Neuron (in vitro differentiated cells): Measurements from ENCODE around the gene FAM174B.

Experiments used
- H2AFZ ChIP-seq: one replicate; pipeline ENCODE4 v1.6.1; 2013; ENCODE audit warnings: low read depth, mild to moderate bottlenecking, inconsistent platforms, low read length, moderate library complexity
- H3K27me3 ChIP-seq: one replicate; pipeline ENCODE4 v1.6.1; 2013; ENCODE audit warnings: low read length; ENCODE audit not compliant: insufficient read depth
- H3K36me3 ChIP-seq: one replicate; pipeline ENCODE4 v1.6.1; 2013; ENCODE audit warnings: low read length; ENCODE audit not compliant: insufficient read depth
- H3K4me1 ChIP-seq: one replicate; pipeline ENCODE4 v1.6.1; 2013; ENCODE audit warnings: low read length; ENCODE audit not compliant: insufficient read depth
- H3K4me3 ChIP-seq: 2 replicates; pipeline ENCODE4 v1.5.1; 2013; ENCODE audit warnings: mild to moderate bottlenecking, low read length, moderate library complexity
- H3K9me3 ChIP-seq: one replicate; pipeline ENCODE4 v1.6.1; 2013; ENCODE audit warnings: low read length

The FAM174B gene

GRCh38 chr15:92655178-92655995 lies at the start of gene FAM174B:
FAM174B (minus strand) TSS chr15:92655775.
- Histone ChIP-seq H3K27me3 (peaks cover 10% of the 10 kb centered on the region), H3K9me3 (peaks cover 5% of the 10 kb centered on the region), H3K4me1 (peaks cover 2% of the 10 kb centered on the region), H3K4me3 (peak within 1 kb of the TSS; percentile 57), H2AFZ (peak within 1 kb of the TSS; percentile 89), H3K36me3 (no peaks in the 10 kb centered on the region)

- no peaks in the 10 kb centered on the region for H3K36me3 ChIP-seq
- no peaks in the 10 kb centered on the region for H3K9me3 ChIP-seq
- H3K4me1 ChIP-seq = no peaks in the 10 kb centered on the region
- H3K27me3 ChIP-seq = no peaks in the 10 kb centered on the region
- H3K4me3 ChIP-seq = no peak overlapping the region
- no peak overlapping the region for H2AFZ ChIP-seq
These were observed 40.5 kb upstream of the FAM174B start for GRCh38 chr15:92696096-92696495.

GRCh38 chr15:92693691-92694331 lies 38.2 kb upstream of the FAM174B start:
- peaks cover 3% of the 10 kb centered on the region for H3K9me3 ChIP-seq
- no peaks in the 10 kb centered on the region for H3K4me1 ChIP-seq
- no peaks in the 10 kb centered on the region for H3K36me3 ChIP-seq
- H3K4me3 ChIP-seq = no peak overlapping the region
- H2AFZ ChIP-seq = no peak overlapping the region
- no peaks in the 10 kb centered on the region for H3K27me3 ChIP-seq

GRCh38 chr15:92690395-92690794 lies 34.8 kb upstream of the FAM174B start:
- H3K4me3 ChIP-seq = no peak overlapping the region

GRCh38 chr15:92687746-92688145 lies 32.2 kb upstream of the FAM174B start:
- Histone ChIP-seq H3K9me3 (peaks cover 6% of the 10 kb centered on the region), H3K36me3 (no peaks in the 10 kb centered on the region), H2AFZ (no peak overlapping the region), H3K4me1 (no peaks in the 10 kb centered on the region), H3K27me3 (no peaks in the 10 kb centered on the region), H3K4me3 (no peak overlapping the region)

More at GRCh38 chr15:92690395-92690794, 34.8 kb upstream of the FAM174B start:
- peaks cover 6% of the 10 kb centered on the region for H3K9me3 ChIP-seq
- no peaks in the 10 kb centered on the region for H3K4me1 ChIP-seq
- H3K27me3 ChIP-seq = no peaks in the 10 kb centered on the region
- no peak overlapping the region for H2AFZ ChIP-seq
- no peaks in the 10 kb centered on the region for H3K36me3 ChIP-seq

GRCh38 chr15:92687195-92687602 lies 31.6 kb upstream of the FAM174B start:
- H3K4me1 ChIP-seq = no peaks in the 10 kb centered on the region
- H3K4me3 ChIP-seq = no peak overlapping the region
- H3K27me3 ChIP-seq = no peaks in the 10 kb centered on the region
- H2AFZ ChIP-seq = no peak overlapping the region
- H3K36me3 ChIP-seq = no peaks in the 10 kb centered on the region
- H3K9me3 ChIP-seq = peaks cover 6% of the 10 kb centered on the region

- no peaks in the 10 kb centered on the region for H3K27me3 ChIP-seq
- no peaks in the 10 kb centered on the region for H3K9me3 ChIP-seq
- no peak overlapping the region for H2AFZ ChIP-seq
- H3K4me1 ChIP-seq = peaks cover 10% of the 10 kb centered on the region
- H3K4me3 ChIP-seq = no peak overlapping the region
- no peaks in the 10 kb centered on the region for H3K36me3 ChIP-seq
These were observed 27.9 kb upstream of the FAM174B start for GRCh38 chr15:92683511-92683834.

- peaks cover 10% of the 10 kb centered on the region for H3K4me1 ChIP-seq
- no peaks in the 10 kb centered on the region for H3K9me3 ChIP-seq
- no peaks in the 10 kb centered on the region for H3K27me3 ChIP-seq
- no peak overlapping the region for H3K4me3 ChIP-seq
- H3K36me3 ChIP-seq = no peaks in the 10 kb centered on the region
- no peak overlapping the region for H2AFZ ChIP-seq
These were observed 27.4 kb upstream of the FAM174B start for GRCh38 chr15:92682741-92683510.

GRCh38 chr15:92681141-92681631 lies 25.6 kb upstream of the FAM174B start:
- no peak overlapping the region for H3K4me3 ChIP-seq
- H3K4me1 ChIP-seq = peaks cover 10% of the 10 kb centered on the region

GRCh38 chr15:92677999-92678398 lies 22.4 kb upstream of the FAM174B start:
- no peak overlapping the region for H2AFZ ChIP-seq
- H3K4me1 ChIP-seq = peaks cover 10% of the 10 kb centered on the region
- H3K9me3 ChIP-seq = no peaks in the 10 kb centered on the region
- no peaks in the 10 kb centered on the region for H3K36me3 ChIP-seq
- no peaks in the 10 kb centered on the region for H3K27me3 ChIP-seq
- no peak overlapping the region for H3K4me3 ChIP-seq

More at GRCh38 chr15:92681141-92681631, 25.6 kb upstream of the FAM174B start:
- H2AFZ ChIP-seq = no peak overlapping the region
- no peaks in the 10 kb centered on the region for H3K27me3 ChIP-seq
- no peaks in the 10 kb centered on the region for H3K9me3 ChIP-seq
- no peaks in the 10 kb centered on the region for H3K36me3 ChIP-seq

GRCh38 chr15:92676561-92676960 lies 21.0 kb upstream of the FAM174B start:
- H2AFZ ChIP-seq = no peak overlapping the region
- no peaks in the 10 kb centered on the region for H3K27me3 ChIP-seq
- H3K4me3 ChIP-seq = no peak overlapping the region
- no peaks in the 10 kb centered on the region for H3K36me3 ChIP-seq
- H3K9me3 ChIP-seq = no peaks in the 10 kb centered on the region
- H3K4me1 ChIP-seq = peaks cover 10% of the 10 kb centered on the region

GRCh38 chr15:92675485-92675884 lies 19.9 kb upstream of the FAM174B start:
- no peaks in the 10 kb centered on the region for H3K36me3 ChIP-seq
- no peaks in the 10 kb centered on the region for H3K27me3 ChIP-seq
- no peak overlapping the region for H2AFZ ChIP-seq
- no peak overlapping the region for H3K4me3 ChIP-seq
- peaks cover 10% of the 10 kb centered on the region for H3K4me1 ChIP-seq
- no peaks in the 10 kb centered on the region for H3K9me3 ChIP-seq

- H3K9me3 ChIP-seq = no peaks in the 10 kb centered on the region
- peaks cover 8% of the 10 kb centered on the region for H3K4me1 ChIP-seq
- no peak overlapping the region for H2AFZ ChIP-seq
- no peak overlapping the region for H3K4me3 ChIP-seq
- no peaks in the 10 kb centered on the region for H3K27me3 ChIP-seq
- H3K36me3 ChIP-seq = no peaks in the 10 kb centered on the region
These were observed 18.8 kb upstream of the FAM174B start for GRCh38 chr15:92674347-92674746.
